GM12878 (cell line): ENCODE measurements around the gene SNAPC3. TPM values are rescaled to one million over a fixed set of nuclear protein-coding genes. Genes with fewer than 3 reads are reported as not detected.

Experiments
- ATAC-seq: fragments of 200-7000 bp; cut with Tn5 transposase; 3 replicates; pipeline ENCODE4 v1.9.1; 2020; ENCODE audit warnings: mild to moderate bottlenecking, moderate library complexity
- BruUV-seq: library from RNA; stranded (reverse); fragments of 400-500 nt; replicated peaks from 2 replicates; lab custom pipeline; 2021; lab: Mats Ljungman, UMichigan
- CTCF ChIA-PET: fragments of 300-600 bp; sonication (Branson Sonifier 250); formaldehyde crosslinking; extraction: SDS; loops from one replicate; lab custom pipeline; 2021; ENCODE audit warnings: inconsistent platforms; lab: Yijun Ruan, JAX
- POLR2A ChIA-PET: fragments of 350-600 bp; formaldehyde crosslinking; extraction: SDS; loops from one replicate; lab custom pipeline; 2021; ENCODE audit warnings: inconsistent platforms; lab: Charles Lee
- RAD21 ChIA-PET: fragments of 300-600 bp; sonication (Branson Sonifier 250); formaldehyde crosslinking; loops from one replicate; lab custom pipeline; 2023; ENCODE audit warnings: antibody characterized with exemption; ENCODE audit not compliant: unreplicated experiment; lab: Charles Lee
- SMC1A ChIA-PET: fragments of 300-600 bp; sonication (Branson Sonifier 250); formaldehyde crosslinking; loops from one replicate; lab custom pipeline; 2023; ENCODE audit not compliant: unreplicated experiment, uncharacterized antibody; lab: Charles Lee
- DNase-seq: peaks from one replicate; pipeline ENCODE4 v3.0.0-alpha.2; 2011; ENCODE audit warnings: low read depth, low spot score
- FAIRE-seq: peaks from 3 replicates; lab custom pipeline; 2011; peaks lifted over from hg19 to GRCh38; lab: Jason Lieb, UNC
- H2AFZ ChIP-seq: 2 replicates; pipeline ENCODE4 v1.6.0; 2011; ENCODE audit warnings: low read depth, low read length, control low read depth; ENCODE audit not compliant: control insufficient read depth
- H3K27ac ChIP-seq: 2 replicates; pipeline ENCODE4 v1.5.1; 2011; ENCODE audit warnings: control low read depth; ENCODE audit not compliant: control insufficient read depth, insufficient read depth
- H3K27me3 ChIP-seq, 2 experiments: replicated peaks in 1 of 2; 2 replicates each; pipeline versions ENCODE4 v1.6.0 to v1.6.1; 2011; ENCODE audit warnings: low read length in 1 of 2; ENCODE audit not compliant: control insufficient read depth in 2 of 2, insufficient read depth in 2 of 2
- H3K36me3 ChIP-seq, 2 experiments: 2 replicates each; pipeline ENCODE4 v1.5.1; 2011; ENCODE audit warnings: low read length in 1 of 2; ENCODE audit not compliant: control insufficient read depth in 2 of 2, insufficient read depth in 2 of 2
- H3K4me1 ChIP-seq: 2 replicates; pipeline ENCODE4 v1.6.1; 2011; ENCODE audit warnings: mild to moderate bottlenecking, low read length, moderate library complexity, mixed read lengths; ENCODE audit not compliant: control insufficient read depth, insufficient read depth
- H3K4me2 ChIP-seq: 2 replicates; pipeline ENCODE4 v1.6.0; 2011; ENCODE audit warnings: control low read depth; ENCODE audit not compliant: control insufficient read depth, insufficient read depth
- H3K4me3 ChIP-seq: fragments of 200-600 bp; sonication (generic); 2 replicates; pipeline ENCODE4 v1.5.1; 2016
- H3K79me2 ChIP-seq: 2 replicates; pipeline ENCODE4 v1.6.0; 2011; ENCODE audit warnings: low read length; ENCODE audit not compliant: control insufficient read depth, insufficient read depth
- H3K9ac ChIP-seq: 2 replicates; pipeline ENCODE4 v1.8.0; 2011; ENCODE audit warnings: low read length, control low read depth, mixed read lengths; ENCODE audit not compliant: control insufficient read depth, insufficient read depth
- H3K9me3 ChIP-seq: replicated peaks from 3 replicates; pipeline ENCODE4 v1.5.1; 2011; ENCODE audit warnings: mild to moderate bottlenecking, low read length; ENCODE audit not compliant: control insufficient read depth, insufficient read depth
- H4K20me1 ChIP-seq: 2 replicates; pipeline ENCODE4 v1.6.0; 2011; ENCODE audit not compliant: control insufficient read depth, insufficient read depth
- ASH2L ChIP-seq: fragments of 300-600, 200-600 bp; sonication (generic); IDR thresholded peaks from 2 replicates; pipeline ENCODE4 v1.6.1; 2017; ENCODE audit warnings: low read depth, mild to moderate bottlenecking, borderline replicate concordance
- ETV6 ChIP-seq, 2 experiments: fragments of 450-650 bp in 1 of 2; IDR thresholded peaks in 1 of 2; conservative IDR thresholded peaks in 1 of 2; 2 replicates each; pipeline ENCODE4 v1.6.1; 2014; ENCODE audit warnings: antibody characterized with exemption in 1 of 2, borderline replicate concordance in 1 of 2, low read depth in 1 of 2, mild to moderate bottlenecking in 1 of 2, moderate library complexity in 1 of 2
- KAT2A ChIP-seq: conservative IDR thresholded peaks from 2 replicates; pipeline ENCODE4 v1.6.1; 2011; ENCODE audit warnings: low read depth, low read length; ENCODE audit not compliant: control insufficient read depth
- MTA3 ChIP-seq: IDR thresholded peaks from 2 replicates; pipeline ENCODE4 v1.6.1; 2012; ENCODE audit warnings: low read length, inconsistent platforms, borderline replicate concordance
- PAX8 ChIP-seq: fragments of 450-650 bp; IDR thresholded peaks from 2 replicates; pipeline ENCODE4 v1.6.1; 2017; ENCODE audit warnings: mild to moderate bottlenecking, moderate library complexity
- POLR2AphosphoS5 ChIP-seq: IDR thresholded peaks from 2 replicates; pipeline ENCODE4 v1.6.1; 2011; ENCODE audit warnings: mild to moderate bottlenecking, low read length, inconsistent platforms
- RAD21 ChIP-seq: IDR thresholded peaks from 2 replicates; pipeline ENCODE4 v1.6.1; 2011; ENCODE audit warnings: mild to moderate bottlenecking, low read depth, low read length, moderate library complexity; ENCODE audit not compliant: insufficient read depth
- RAD51 ChIP-seq: fragments of 450-650 bp; IDR thresholded peaks from 2 replicates; pipeline ENCODE4 v1.6.1; 2016; ENCODE audit warnings: moderate library complexity, mild to moderate bottlenecking, inconsistent platforms
- RB1 ChIP-seq: fragments of 450-650 bp; formaldehyde crosslinking; IDR thresholded peaks from 2 replicates; pipeline ENCODE4 v1.6.1; 2017; ENCODE audit warnings: mild to moderate bottlenecking, borderline replicate concordance
- RELA ChIP-seq: fragments of 450-650 bp; IDR thresholded peaks from 2 replicates; pipeline ENCODE4 v1.8.0; 2014; ENCODE audit warnings: borderline replicate concordance; ENCODE audit not compliant: partially characterized antibody
- SIN3A ChIP-seq: IDR thresholded peaks from 2 replicates; pipeline ENCODE4 v1.6.1; 2012; ENCODE audit warnings: low read depth, low read length, improper control_type of control experiment
- TAF1 ChIP-seq: IDR thresholded peaks from 2 replicates; pipeline ENCODE4 v1.6.1; 2011; ENCODE audit warnings: mild to moderate bottlenecking, low read depth, low read length, borderline replicate concordance
- YBX1 ChIP-seq: fragments of 450-650 bp; IDR thresholded peaks from 2 replicates; pipeline ENCODE4 v1.6.1; 2016; ENCODE audit warnings: antibody characterized with exemption
- ZNF207 ChIP-seq: fragments of 450-650 bp; IDR thresholded peaks from 2 replicates; pipeline ENCODE4 v1.6.1; 2014; ENCODE audit warnings: antibody characterized with exemption, mild to moderate bottlenecking, borderline replicate concordance
- WGBS: methylation state at CpG from one replicate; pipeline ENCODE4 v1.1.6; 2016; ENCODE audit warnings: low lambda C conversion rate; ENCODE audit not compliant: insufficient replicate concordance, insufficient coverage; ENCODE audit errors: missing lambda C conversion rate; 5-methylcytosine and 5-hydroxymethylcytosine counted together
- in situ Hi-C: fragments of 300-500 bp; cut with MboI; formaldehyde crosslinking; loops from 9 replicates; pipeline ENCODE4 v1.14.3; 2018; ENCODE audit warnings: mixed read lengths
- intact Hi-C: fragments of 100-400 bp; cut with micrococcal nuclease; formaldehyde crosslinking; loops from one replicate; pipeline ENCODE4 v1.14.2; 2022; ENCODE audit not compliant: unreplicated experiment
- polyA plus RNA-seq, 11 experiments: library from polyadenylated mRNA; depleted of rRNA in 4 of 11; unstranded in 6 of 11; stranded (reverse) in 5 of 11; fragments of >200 nt; fragmentation: Nextera tagmentation in 4 of 11; fragmentation: Illumina TruSeq in 1 of 11; extraction: Ambion mirVana in 4 of 11; extraction: Trizol in 1 of 11; gene quantifications; 1 replicate in 1 of 11; 2 replicates in 10 of 11; pipeline versions ENCODE4 v1.2.1 to v1.2.3, GENCODE V29; 2011 to 2016; ENCODE audit warnings: inconsistent platforms in 2 of 11, missing spikeins in 2 of 11, low read depth in 1 of 11
- total RNA-seq, 4 experiments: library from RNA; depleted of rRNA in 3 of 4; stranded (reverse); fragments of >200 nt in 3 of 4; fragmentation: Illumina TruSeq in 1 of 4; extraction: Trizol in 1 of 4; gene quantifications; 2 replicates each; pipeline versions ENCODE4 v1.2.1 to v1.2.3, GENCODE V29; 2013 to 2021
- TF ChIP-seq, protein P1 (sequence below): fragments of 450-650 bp; IDR thresholded peaks from 2 replicates; pipeline ENCODE4 v1.6.1; 2016; ENCODE audit warnings: mild to moderate bottlenecking, moderate library complexity, borderline replicate concordance
- TF ChIP-seq, protein P2 (sequence below): IDR thresholded peaks from 2 replicates; pipeline ENCODE4 v1.6.1; 2011; ENCODE audit warnings: low read depth, mild to moderate bottlenecking, low read length, moderate library complexity, borderline replicate concordance; ENCODE audit errors: extremely low read depth
- TF ChIP-seq, protein P3 (sequence below): fragments of 150-350 bp; IDR thresholded peaks from 2 replicates; pipeline ENCODE4 v1.6.1; 2016; ENCODE audit warnings: low read depth, low read length

Gene SNAPC3
- total and polyA plus RNA-seq, 10 of the 15 experiments (the other 5 are each of a cell fraction or from before 2014, with no cell fraction given): 5.7 to 47.4 (median 24.6) TPM

DNA sequence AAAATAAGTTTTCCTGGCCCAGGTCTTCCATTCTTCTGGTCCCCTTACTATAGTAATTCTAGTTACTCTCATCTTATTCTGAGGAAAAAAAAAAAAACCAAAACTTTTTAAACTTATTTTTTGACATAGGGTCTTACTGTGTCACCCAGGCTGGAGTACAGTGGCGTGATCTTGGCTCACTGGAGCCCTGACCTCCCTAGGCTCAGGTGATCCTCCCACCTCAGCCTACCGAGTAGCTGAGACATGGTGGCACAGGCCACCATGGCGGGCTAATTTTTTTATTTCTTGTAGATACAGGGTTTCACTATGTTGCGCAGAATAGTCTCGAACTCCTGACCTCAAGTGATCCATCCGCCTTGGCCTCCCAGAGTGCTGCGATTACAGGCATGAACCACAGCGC is 38.4 kb downstream of the SNAPC3 start:
- peaks cover 4 to 37% of the 10 kb centered on the region in 2 experiments; a peak in 3 of 4 replicates for H3K36me3 ChIP-seq
- ATAC-seq (no peak), FAIRE-seq (no peak), DNase-seq (no peak)
- H3K9me3 ChIP-seq: no peaks in the 10 kb centered on the region
- no peak overlapping the region for H3K4me2 ChIP-seq
- POLR2A ChIA-PET: no interaction called here
- intact Hi-C loops (loop anchor here (5.0 kb wide), 1 partner anchor 146 kb away; no protein-coding TSS in a partner anchor), in situ Hi-C loops (no loop called here)
- no TSS peak for BruUV-seq
- H2AFZ ChIP-seq: no peak overlapping the region
- no peak overlapping the region for H3K4me3 ChIP-seq
- H3K9ac ChIP-seq: no peak overlapping the region
- RAD21 ChIA-PET: no interaction called here
- no peaks in the 10 kb centered on the region for H3K4me1 ChIP-seq
- 96% methylated on average over 8 of the region's 8 CpGs for WGBS
- CTCF ChIA-PET: interaction anchor here (0.6 to 1.2 kb wide), 2 partner anchors 11 to 183 kb away, joined by 3 read pairs; no protein-coding TSS in a partner anchor
- no peaks in the 10 kb centered on the region for H4K20me1 ChIP-seq
- no peaks in the 10 kb centered on the region for H3K27me3 ChIP-seq
- SMC1A ChIA-PET: interaction anchor here (1.2 to 1.3 kb wide), 2 partner anchors 34 to 71 kb away, joined by 3 read pairs; no protein-coding TSS in a partner anchor
- TF ChIP-seq KAT2A (no peak), MTA3 (no peak), ZNF207 (no peak), RELA (no peak), RAD51 (no peak), RB1 (no peak), PAX8 (no peak), RAD21 (no peak), ETV6 (conservative IDR thresholded peaks at IDR 0.05 in 1 of 2, IDR thresholded peaks at IDR 0.05 in 1 of 2; ENCODE audit: borderline replicate concordance in 1 of 2, low read depth in 1 of 2) (no peak), POLR2AphosphoS5 (no peak), TAF1 (no peak), ASH2L (no peak), SIN3A (no peak), YBX1 (no peak)
- TF ChIP-seq, protein P1, sequence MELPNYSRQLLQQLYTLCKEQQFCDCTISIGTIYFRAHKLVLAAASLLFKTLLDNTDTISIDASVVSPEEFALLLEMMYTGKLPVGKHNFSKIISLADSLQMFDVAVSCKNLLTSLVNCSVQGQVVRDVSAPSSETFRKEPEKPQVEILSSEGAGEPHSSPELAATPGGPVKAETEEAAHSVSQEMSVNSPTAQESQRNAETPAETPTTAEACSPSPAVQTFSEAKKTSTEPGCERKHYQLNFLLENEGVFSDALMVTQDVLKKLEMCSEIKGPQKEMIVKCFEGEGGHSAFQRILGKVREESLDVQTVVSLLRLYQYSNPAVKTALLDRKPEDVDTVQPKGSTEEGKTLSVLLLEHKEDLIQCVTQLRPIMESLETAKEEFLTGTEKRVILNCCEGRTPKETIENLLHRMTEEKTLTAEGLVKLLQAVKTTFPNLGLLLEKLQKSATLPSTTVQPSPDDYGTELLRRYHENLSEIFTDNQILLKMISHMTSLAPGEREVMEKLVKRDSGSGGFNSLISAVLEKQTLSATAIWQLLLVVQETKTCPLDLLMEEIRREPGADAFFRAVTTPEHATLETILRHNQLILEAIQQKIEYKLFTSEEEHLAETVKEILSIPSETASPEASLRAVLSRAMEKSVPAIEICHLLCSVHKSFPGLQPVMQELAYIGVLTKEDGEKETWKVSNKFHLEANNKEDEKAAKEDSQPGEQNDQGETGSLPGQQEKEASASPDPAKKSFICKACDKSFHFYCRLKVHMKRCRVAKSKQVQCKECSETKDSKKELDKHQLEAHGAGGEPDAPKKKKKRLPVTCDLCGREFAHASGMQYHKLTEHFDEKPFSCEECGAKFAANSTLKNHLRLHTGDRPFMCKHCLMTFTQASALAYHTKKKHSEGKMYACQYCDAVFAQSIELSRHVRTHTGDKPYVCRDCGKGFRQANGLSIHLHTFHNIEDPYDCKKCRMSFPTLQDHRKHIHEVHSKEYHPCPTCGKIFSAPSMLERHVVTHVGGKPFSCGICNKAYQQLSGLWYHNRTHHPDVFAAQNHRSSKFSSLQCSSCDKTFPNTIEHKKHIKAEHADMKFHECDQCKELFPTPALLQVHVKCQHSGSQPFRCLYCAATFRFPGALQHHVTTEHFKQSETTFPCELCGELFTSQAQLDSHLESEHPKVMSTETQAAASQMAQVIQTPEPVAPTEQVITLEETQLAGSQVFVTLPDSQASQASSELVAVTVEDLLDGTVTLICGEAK: no peak
- TF ChIP-seq, protein P2, sequence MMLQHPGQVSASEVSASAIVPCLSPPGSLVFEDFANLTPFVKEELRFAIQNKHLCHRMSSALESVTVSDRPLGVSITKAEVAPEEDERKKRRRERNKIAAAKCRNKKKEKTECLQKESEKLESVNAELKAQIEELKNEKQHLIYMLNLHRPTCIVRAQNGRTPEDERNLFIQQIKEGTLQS: no peak
- TF ChIP-seq, protein P3, sequence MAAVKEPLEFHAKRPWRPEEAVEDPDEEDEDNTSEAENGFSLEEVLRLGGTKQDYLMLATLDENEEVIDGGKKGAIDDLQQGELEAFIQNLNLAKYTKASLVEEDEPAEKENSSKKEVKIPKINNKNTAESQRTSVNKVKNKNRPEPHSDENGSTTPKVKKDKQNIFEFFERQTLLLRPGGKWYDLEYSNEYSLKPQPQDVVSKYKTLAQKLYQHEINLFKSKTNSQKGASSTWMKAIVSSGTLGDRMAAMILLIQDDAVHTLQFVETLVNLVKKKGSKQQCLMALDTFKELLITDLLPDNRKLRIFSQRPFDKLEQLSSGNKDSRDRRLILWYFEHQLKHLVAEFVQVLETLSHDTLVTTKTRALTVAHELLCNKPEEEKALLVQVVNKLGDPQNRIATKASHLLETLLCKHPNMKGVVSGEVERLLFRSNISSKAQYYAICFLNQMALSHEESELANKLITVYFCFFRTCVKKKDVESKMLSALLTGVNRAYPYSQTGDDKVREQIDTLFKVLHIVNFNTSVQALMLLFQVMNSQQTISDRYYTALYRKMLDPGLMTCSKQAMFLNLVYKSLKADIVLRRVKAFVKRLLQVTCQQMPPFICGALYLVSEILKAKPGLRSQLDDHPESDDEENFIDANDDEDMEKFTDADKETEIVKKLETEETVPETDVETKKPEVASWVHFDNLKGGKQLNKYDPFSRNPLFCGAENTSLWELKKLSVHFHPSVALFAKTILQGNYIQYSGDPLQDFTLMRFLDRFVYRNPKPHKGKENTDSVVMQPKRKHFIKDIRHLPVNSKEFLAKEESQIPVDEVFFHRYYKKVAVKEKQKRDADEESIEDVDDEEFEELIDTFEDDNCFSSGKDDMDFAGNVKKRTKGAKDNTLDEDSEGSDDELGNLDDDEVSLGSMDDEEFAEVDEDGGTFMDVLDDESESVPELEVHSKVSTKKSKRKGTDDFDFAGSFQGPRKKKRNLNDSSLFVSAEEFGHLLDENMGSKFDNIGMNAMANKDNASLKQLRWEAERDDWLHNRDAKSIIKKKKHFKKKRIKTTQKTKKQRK: no peak
- no peak overlapping the region for H3K27ac ChIP-seq
- H3K79me2 ChIP-seq: no peaks in the 10 kb centered on the region
